Esophagus squamous epithelium (tissue), 5 donors: ENCODE results near the gene ENO4. TPM values are rescaled to one million over a fixed set of nuclear protein-coding genes. Genes with fewer than 3 reads are reported as not detected.

Experiments used
- DNase-seq: peaks from one replicate; lab custom pipeline; 2025; lab: John Stamatoyannopoulos, UW
- H3K27ac ChIP-seq, 4 donors: fragments of 200-600 bp; sonication (generic); one replicate each; pipeline ENCODE4 v1.5.1; 2016 to 2019; ENCODE audit warnings: mild to moderate bottlenecking in 1 of 4
- H3K27me3 ChIP-seq, 4 donors: fragments of 200-600 bp; sonication (generic); 1 replicate in 3 of 4; 2 replicates in 1 of 4; pipeline versions ENCODE4 v1.5.1 to v1.6.0; 2017 to 2021; ENCODE audit warnings: antibody characterized with exemption in 1 of 4
- H3K36me3 ChIP-seq, 3 donors: fragments of 200-600 bp; sonication (generic); one replicate each; pipeline ENCODE4 v1.5.1; 2016 to 2019
- H3K4me1 ChIP-seq, 3 donors: fragments of 200-600 bp; sonication (generic); one replicate each; pipeline ENCODE4 v1.5.1; 2017 to 2019
- H3K4me3 ChIP-seq, 4 donors: fragments of 200-600 bp; sonication (generic); 1 replicate in 3 of 4; 2 replicates in 1 of 4; pipeline ENCODE4 v1.5.1; 2016 to 2019; ENCODE audit warnings: mild to moderate bottlenecking in 2 of 4, moderate library complexity in 1 of 4
- H3K9me3 ChIP-seq, 3 donors: fragments of 200-600 bp; sonication (generic); one replicate each; pipeline ENCODE4 v1.5.1; 2016 to 2019
- POLR2A ChIP-seq, 4 donors: fragments of 450-650 bp; IDR thresholded peaks; one replicate each; pipeline ENCODE4 v1.6.1; 2017; ENCODE audit warnings: antibody characterized with exemption in 4 of 4, mild to moderate bottlenecking in 4 of 4, moderate library complexity in 3 of 4
- WGBS, 2 donors: methylation state at CpG; one replicate each; pipeline ENCODE4 v1.1.5; 2018; 5-methylcytosine and 5-hydroxymethylcytosine counted together
- intact Hi-C: fragments of 100-400 bp; cut with DNase I; formaldehyde crosslinking; loops from one replicate; pipeline ENCODE4 v1.15.0; 2022
- total RNA-seq, 4 donors: library from RNA; depleted of rRNA; stranded (reverse); fragments of >200 nt; gene quantifications; one replicate each; pipeline ENCODE4 v1.1.0, GENCODE V29; 2016
- TF ChIP-seq, protein P1 (sequence below), 6 experiments: fragments of 450-650 bp in 4 of 6; fragments of 200-600 bp in 2 of 6; sonication (generic) in 2 of 6; IDR thresholded peaks; one replicate each; pipeline ENCODE4 v1.5.1; 2016 to 2019; ENCODE audit warnings: antibody characterized with exemption in 6 of 6, mild to moderate bottlenecking in 4 of 6, moderate library complexity in 4 of 6
- donor health status: DM: yes; HTN: yes; CAD: no.

ENO4 gene
- total RNA-seq, 4 donors from 2014 or later: 0.19 to 0.64 TPM; not detected in 2

DNA sequence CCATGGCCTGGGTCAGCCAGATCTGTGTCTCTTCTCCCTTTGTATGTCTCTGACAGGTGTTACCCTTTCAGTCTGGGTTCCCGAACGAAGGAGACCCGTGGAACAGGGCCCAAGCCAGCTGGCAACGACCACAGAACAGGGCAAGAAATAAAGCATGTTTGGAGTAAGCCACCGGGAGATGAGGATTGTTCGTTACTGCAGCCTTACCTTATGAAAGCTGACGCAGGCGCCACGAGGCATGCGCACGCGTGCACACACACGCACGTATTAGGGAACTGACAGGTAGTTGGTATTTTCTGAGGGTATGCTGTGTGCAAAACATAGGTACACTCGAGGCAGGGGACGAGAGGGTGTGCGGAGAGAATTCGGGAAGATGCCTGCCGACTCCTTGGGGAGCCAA, 46.4 kb upstream of the ENO4 start:
- TF ChIP-seq, protein P1, sequence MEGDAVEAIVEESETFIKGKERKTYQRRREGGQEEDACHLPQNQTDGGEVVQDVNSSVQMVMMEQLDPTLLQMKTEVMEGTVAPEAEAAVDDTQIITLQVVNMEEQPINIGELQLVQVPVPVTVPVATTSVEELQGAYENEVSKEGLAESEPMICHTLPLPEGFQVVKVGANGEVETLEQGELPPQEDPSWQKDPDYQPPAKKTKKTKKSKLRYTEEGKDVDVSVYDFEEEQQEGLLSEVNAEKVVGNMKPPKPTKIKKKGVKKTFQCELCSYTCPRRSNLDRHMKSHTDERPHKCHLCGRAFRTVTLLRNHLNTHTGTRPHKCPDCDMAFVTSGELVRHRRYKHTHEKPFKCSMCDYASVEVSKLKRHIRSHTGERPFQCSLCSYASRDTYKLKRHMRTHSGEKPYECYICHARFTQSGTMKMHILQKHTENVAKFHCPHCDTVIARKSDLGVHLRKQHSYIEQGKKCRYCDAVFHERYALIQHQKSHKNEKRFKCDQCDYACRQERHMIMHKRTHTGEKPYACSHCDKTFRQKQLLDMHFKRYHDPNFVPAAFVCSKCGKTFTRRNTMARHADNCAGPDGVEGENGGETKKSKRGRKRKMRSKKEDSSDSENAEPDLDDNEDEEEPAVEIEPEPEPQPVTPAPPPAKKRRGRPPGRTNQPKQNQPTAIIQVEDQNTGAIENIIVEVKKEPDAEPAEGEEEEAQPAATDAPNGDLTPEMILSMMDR (IDR thresholded peaks at IDR 0.05): no peak
- TF ChIP-seq POLR2A (IDR thresholded peaks at IDR 0.05): no peak
- no peaks in the 10 kb centered on the region for H3K4me1 ChIP-seq
- no peak overlapping the region for H3K27ac ChIP-seq
- DNase-seq: no peak
- no peaks in the 10 kb centered on the region for H3K36me3 ChIP-seq
- peaks cover 0 to 43% (median 0%) of the 10 kb centered on the region in 4 donors for H3K27me3 ChIP-seq
- H3K9me3 ChIP-seq: no peaks in the 10 kb centered on the region
- intact Hi-C loops: no loop called here
- 80 to 87% methylated on average over 17 to 19 of the region's 19 CpGs for WGBS, 2 donors
- no peak overlapping the region for H3K4me3 ChIP-seq

DNA sequence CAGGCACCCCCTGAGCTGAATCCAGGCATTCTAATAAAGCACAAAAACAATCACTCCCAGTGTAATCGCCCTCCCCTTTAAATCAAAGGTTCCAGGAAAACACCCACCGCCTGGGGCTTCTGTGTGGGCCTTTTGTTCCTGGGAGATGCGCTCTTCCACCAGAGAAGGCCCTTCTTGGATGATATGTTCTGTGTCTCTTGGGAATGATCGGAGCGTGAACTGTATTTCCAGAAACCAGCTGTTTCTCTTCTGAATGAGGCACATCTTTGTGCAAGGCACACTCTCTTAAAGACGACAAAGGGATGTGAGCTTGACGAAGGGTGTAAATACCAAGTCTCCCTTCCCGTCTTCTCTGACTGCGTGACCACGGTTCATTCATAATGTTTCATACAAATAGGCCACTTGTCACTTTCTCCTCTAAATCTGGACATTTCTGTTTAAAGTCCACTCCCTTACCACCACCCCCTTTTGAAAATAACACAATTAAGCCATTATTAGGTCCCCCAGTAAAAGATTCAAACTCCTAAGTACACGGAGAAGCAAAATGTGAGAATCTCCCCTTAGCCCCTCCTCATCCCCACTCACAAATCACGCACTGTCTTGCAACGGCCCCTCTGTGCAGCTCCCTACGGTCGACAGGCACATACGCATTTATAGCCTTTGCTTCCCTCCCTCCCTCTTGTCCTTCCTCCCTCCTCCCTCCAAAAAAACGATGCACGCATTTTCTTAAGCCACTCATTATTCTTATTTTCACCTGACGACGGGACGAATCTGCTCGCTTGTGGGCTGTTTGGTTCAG, 45.6 kb upstream of the ENO4 start:
- H3K4me3 ChIP-seq: no peak overlapping the region
- WGBS, 2 donors: 64 to 76% methylated on average over 18 of the region's 22 CpGs
- no peak for DNase-seq
- peaks cover 0 to 49% (median 0%) of the 10 kb centered on the region in 4 donors for H3K27me3 ChIP-seq
- no peaks in the 10 kb centered on the region for H3K9me3 ChIP-seq
- intact Hi-C loops: no loop called here
- H3K4me1 ChIP-seq: no peaks in the 10 kb centered on the region
- no peak for TF ChIP-seq POLR2A (IDR thresholded peaks at IDR 0.05)
- TF ChIP-seq, protein P1 (IDR thresholded peaks at IDR 0.05): no peak
- H3K36me3 ChIP-seq: no peaks in the 10 kb centered on the region
- H3K27ac ChIP-seq: no peak overlapping the region

DNA sequence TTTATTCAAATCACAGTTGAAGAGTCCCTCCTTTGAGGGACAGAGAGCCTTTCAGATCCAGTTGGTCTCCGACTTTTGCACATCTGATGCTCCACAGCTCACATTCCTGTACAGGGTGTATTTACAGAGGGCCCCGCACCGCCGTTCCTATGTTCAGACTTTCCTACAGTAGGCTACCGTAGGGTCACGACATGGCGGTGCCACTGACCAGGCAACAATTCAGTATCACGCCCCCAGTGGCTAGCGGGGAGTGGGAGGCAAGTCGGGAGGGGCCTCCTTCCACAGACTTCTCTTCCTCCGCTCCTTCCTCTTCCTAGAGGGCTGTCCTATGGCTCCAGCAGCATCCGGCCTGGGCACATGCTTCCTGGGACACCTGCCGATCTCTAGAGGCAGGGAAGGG, 40.6 kb upstream of the ENO4 start:
- Histone ChIP-seq H3K4me3 (no peak overlapping the region), H3K36me3 (no peaks in the 10 kb centered on the region), H3K27me3 (peaks cover 0 to 81% (median 0%) of the 10 kb centered on the region in 4 donors), H3K27ac (no peak overlapping the region), H3K9me3 (no peaks in the 10 kb centered on the region), H3K4me1 (peaks cover 0 to 11% (median 6%) of the 10 kb centered on the region in 3 donors)
- 81 to 93% methylated on average over 9 to 11 of the region's 13 CpGs for WGBS, 2 donors
- intact Hi-C loops: no loop called here
- TF ChIP-seq POLR2A (IDR thresholded peaks at IDR 0.05): no peak
- TF ChIP-seq, protein P1 (IDR thresholded peaks at IDR 0.05): no peak
- no peak for DNase-seq

DNA sequence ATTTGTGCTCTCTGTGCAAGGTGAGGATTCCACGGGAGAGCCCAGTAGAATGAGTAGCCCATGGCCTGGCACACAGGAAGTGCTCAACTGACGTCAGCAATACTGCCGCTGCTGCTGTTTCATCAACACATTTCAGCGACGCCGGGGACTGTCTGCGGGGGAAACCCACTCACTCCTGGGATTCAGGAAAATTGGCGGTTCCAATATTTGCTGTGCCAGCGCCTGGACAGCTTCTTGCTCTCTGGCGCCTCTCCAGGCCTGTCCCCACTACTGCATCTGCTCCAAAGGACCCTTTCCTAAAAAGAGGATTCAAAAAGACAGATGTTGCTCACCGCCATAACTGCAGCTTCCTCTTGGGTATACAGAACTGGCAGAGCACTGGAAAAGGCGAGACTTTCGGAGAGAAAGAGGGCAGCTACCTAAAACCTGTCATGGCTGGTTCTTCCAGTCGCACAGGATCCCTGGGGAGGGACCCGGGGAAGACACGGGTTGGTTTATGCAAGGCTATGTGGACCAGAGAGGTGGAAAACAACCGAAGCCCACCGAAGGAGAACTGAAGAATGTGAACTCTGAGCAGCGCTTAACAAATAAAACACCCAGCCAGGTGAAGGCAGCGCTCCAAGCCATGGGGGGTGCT, 39.7 kb upstream of the ENO4 start:
- intact Hi-C loops: no loop called here
- H3K9me3 ChIP-seq: no peaks in the 10 kb centered on the region
- peaks cover 0 to 82% (median 0%) of the 10 kb centered on the region in 4 donors for H3K27me3 ChIP-seq
- WGBS, 2 donors: 39 to 46% methylated on average over 8 to 14 of the region's 20 CpGs
- peak overlapping the region; percentile 0 to 50 (median 24) for H3K4me3 ChIP-seq
- TF ChIP-seq, protein P1 (IDR thresholded peaks at IDR 0.05): peak in 3 of 6 experiments; percentile 22 to 50 (median 24)
- no peak for TF ChIP-seq POLR2A (IDR thresholded peaks at IDR 0.05)
- H3K4me1 ChIP-seq: peaks cover 0 to 11% (median 6%) of the 10 kb centered on the region in 3 donors
- no peaks in the 10 kb centered on the region for H3K36me3 ChIP-seq
- no peak overlapping the region for H3K27ac ChIP-seq
- DNase-seq: no peak

DNA sequence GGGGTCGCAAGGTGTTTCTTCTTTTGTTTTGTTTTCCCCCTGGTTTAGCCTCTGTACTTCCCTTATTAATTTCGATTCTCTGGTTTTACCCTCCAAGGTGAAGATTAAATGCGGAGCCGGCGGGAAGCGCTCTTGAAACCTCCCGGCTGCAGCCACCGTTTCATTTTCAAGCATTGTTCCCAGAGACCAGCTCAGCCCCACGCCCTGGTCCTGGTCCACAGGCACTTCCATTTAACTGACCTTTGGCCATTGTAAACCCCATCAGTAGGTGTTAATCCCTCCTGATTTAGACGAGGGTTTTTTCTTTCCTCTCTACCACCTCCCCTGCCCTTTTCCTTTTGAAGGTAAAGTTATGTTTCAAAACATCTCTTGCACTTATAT, 39.2 kb upstream of the ENO4 start:
- WGBS, 2 donors: 34 to 35% methylated on average over 10 of the region's 10 CpGs
- intact Hi-C loops: no loop called here
- Histone ChIP-seq H3K27me3 (peaks cover 0 to 82% (median 0%) of the 10 kb centered on the region in 4 donors), H3K9me3 (no peaks in the 10 kb centered on the region), H3K4me3 (peak overlapping the region; percentile 0 to 50 (median 24)), H3K27ac (no peak overlapping the region), H3K4me1 (peaks cover 0 to 11% (median 6%) of the 10 kb centered on the region in 3 donors), H3K36me3 (no peaks in the 10 kb centered on the region)
- no peak for TF ChIP-seq POLR2A (IDR thresholded peaks at IDR 0.05)
- TF ChIP-seq, protein P1 (IDR thresholded peaks at IDR 0.05): no peak
- no peak for DNase-seq
